MG63 (cell line): ENCODE data around the gene ACTN4. TPM values are rescaled to one million over a fixed set of nuclear protein-coding genes. Genes with fewer than 3 reads are reported as not detected.
"Not testable (repeated sequence)": the region's sequence is repeated elsewhere in the genome, so short reads cannot be mapped to it uniquely, and the experiment has no call there.

Experiments
- DNase-seq: peaks from one replicate; pipeline ENCODE4 v3.0.0-alpha.2; 2020
- H3K27me3 ChIP-seq: fragments of 250-450 bp; sonication (Bioruptor Pico); 2 replicates; pipeline ENCODE4 v1.5.1; 2020; ENCODE audit warnings: mild to moderate bottlenecking, moderate library complexity
- H3K36me3 ChIP-seq: fragments of 250-450 bp; sonication (Bioruptor Pico); 2 replicates; pipeline ENCODE4 v1.5.1; 2020; ENCODE audit warnings: mild to moderate bottlenecking, moderate library complexity
- H3K4me3 ChIP-seq: fragments of 250-450 bp; sonication (Bioruptor Pico); 2 replicates; pipeline ENCODE4 v1.5.1; 2020; ENCODE audit warnings: mild to moderate bottlenecking, moderate library complexity
- H3K9me3 ChIP-seq: fragments of 250-450 bp; sonication (Bioruptor Pico); 2 replicates; pipeline ENCODE4 v1.5.1; 2020; ENCODE audit warnings: mild to moderate bottlenecking, moderate library complexity
- total RNA-seq: library from RNA; depleted of rRNA; stranded (reverse); fragments of >200 nt; shearing (Covaris generic); gene quantifications from 2 replicates; pipeline ENCODE4 v1.2.3, GENCODE V29; 2014; ENCODE audit warnings: low replicate concordance; rRNA removed

Gene ACTN4
- total RNA-seq, result 476 and 621 TPM in 2 replicates

GRCh38 chr19:38647368-38647965 is at the start of gene ACTN4:
ACTN4 (plus strand) TSS chr19:38647649; CDS start chr19:38647746, 97 bp downstream.
- no peaks in the 10 kb centered on the region for H3K9me3 ChIP-seq
- H3K27me3 ChIP-seq, result no peaks in the 10 kb centered on the region
- peaks cover 40% of the 10 kb centered on the region for H3K36me3 ChIP-seq
- H3K4me3 ChIP-seq, result peak within 1 kb of the TSS; percentile 99
- peak; percentile 99 for DNase-seq

DNA sequence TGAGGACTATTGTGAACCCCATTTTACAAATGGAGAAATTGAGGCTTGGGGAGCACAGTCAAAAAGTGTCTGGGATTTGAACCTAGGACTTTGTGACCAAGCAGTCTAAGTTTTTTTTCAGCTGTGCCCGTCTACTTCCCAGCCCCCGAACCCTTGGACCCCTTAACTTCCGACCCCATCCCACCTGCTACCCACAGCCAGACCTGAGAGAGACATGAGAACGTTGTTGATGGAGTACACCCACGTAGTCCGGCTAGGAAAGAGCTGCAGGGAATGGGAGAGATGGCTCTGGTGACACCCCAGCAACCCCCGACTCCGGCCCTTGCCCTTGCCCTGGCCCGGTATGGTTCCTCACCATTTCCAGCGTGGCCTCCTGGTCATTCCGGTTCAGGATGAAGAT is 47.7 kb upstream of the ACTN4 start:
- DNase-seq, result no peak
- Histone ChIP-seq H3K9me3 (no peaks in the 10 kb centered on the region), H3K4me3 (no peak overlapping the region), H3K27me3 (no peaks in the 10 kb centered on the region), H3K36me3 (no peaks in the 10 kb centered on the region)

DNA sequence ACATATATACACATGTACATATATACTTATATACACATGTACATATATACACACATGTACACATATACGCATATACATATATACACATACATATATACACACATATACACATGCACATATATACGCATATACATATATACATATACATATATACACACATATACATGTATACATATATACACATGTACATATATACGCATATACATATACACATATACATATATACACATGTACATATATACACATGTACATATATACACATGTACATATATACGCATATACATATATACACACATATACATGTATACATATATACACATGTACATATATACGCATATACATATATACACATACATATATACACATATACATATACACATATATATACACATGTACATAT is 44.6 kb upstream of the ACTN4 start:
- H3K27me3 ChIP-seq, H3K4me3 ChIP-seq, DNase-seq, H3K9me3 ChIP-seq, H3K36me3 ChIP-seq: not testable (repeated sequence)

DNA sequence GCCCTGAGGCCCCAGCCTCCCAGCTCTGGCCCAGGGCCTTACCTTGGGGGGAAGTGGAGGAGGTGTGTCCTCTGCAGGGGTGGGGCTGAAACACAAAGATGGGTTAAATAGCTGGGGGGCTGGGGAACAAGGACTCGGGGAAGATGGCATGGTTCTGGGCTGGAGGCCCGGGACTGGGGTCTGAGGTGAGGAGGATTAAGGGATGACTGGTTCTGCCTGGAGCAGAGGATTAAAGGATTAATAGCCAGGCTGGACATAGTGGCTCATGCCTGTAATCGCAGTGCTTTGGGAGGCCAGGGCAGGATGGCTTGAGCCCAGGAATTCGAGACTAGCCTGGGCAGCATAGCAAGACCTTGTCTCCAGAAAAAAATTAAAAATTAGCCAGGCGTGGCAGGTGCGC is 41.3 kb upstream of the ACTN4 start:
- H3K9me3 ChIP-seq, result no peaks in the 10 kb centered on the region
- no peak for DNase-seq
- H3K27me3 ChIP-seq, result no peaks in the 10 kb centered on the region
- H3K36me3 ChIP-seq, result no peaks in the 10 kb centered on the region
- no peak overlapping the region for H3K4me3 ChIP-seq

DNA sequence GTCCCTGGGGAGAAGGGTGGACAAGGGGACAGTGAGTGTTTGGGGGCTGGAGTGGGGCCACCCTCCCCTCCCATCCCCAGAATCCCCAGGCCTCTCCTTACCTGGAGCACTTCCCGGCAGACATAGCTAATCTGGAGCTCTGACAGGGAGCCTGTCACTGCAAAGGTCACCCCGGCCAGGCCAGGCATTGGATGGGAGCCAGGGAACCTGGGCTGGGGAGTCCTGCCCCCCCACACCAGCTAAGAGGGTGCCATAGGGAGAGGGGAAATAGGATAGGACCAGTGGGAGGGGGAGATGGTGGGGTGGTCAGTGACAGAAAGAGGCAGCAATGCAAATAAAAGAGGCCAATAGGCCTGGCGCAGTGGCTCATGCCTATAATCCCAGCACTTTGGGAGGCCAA is 33.2 kb upstream of the ACTN4 start:
- DNase-seq, result no peak
- H3K27me3 ChIP-seq, result no peaks in the 10 kb centered on the region
- H3K4me3 ChIP-seq, result no peak overlapping the region
- no peaks in the 10 kb centered on the region; the same call in 1 of the 2 replicates for H3K36me3 ChIP-seq
- H3K9me3 ChIP-seq, result no peaks in the 10 kb centered on the region

DNA sequence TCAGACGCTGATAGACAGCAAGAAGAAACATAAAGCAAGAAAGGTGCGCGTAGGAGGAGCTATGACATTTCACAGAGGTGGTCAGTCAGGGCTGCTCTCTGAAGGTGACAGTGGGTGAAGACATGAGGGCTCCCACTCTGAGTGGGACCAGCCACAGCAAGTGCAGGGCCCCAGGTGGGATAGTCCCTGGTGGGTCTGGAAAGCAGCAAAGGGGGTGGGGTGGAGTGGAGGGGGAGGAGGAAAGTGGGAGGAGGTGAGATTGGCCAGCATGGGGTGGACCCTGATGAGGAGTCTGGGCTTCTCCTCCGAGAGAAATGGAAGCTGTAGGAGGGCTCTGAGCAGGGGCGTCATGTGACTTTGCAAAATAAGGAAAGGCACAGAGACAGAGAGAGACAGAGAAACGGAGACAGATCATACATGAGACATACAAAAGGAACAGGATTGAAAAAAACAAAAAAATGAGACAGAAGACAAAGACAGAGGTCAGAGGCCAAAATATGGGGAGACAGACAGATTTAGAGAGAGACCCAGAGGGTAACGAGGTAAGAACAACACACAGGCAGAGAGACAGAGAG is 32.4 kb upstream of the ACTN4 start:
- DNase-seq, result no peak
- Histone ChIP-seq H3K36me3 (peaks cover 4% of the 10 kb centered on the region), H3K27me3 (no peaks in the 10 kb centered on the region), H3K9me3 (no peaks in the 10 kb centered on the region), H3K4me3 (no peak overlapping the region)

GRCh38 chr19:38616265-38616664 is 31.2 kb upstream of the ACTN4 start:
- DNase-seq, result no peak
- Histone ChIP-seq H3K36me3 (peaks cover 16% of the 10 kb centered on the region), H3K27me3 (no peaks in the 10 kb centered on the region)

DNA sequence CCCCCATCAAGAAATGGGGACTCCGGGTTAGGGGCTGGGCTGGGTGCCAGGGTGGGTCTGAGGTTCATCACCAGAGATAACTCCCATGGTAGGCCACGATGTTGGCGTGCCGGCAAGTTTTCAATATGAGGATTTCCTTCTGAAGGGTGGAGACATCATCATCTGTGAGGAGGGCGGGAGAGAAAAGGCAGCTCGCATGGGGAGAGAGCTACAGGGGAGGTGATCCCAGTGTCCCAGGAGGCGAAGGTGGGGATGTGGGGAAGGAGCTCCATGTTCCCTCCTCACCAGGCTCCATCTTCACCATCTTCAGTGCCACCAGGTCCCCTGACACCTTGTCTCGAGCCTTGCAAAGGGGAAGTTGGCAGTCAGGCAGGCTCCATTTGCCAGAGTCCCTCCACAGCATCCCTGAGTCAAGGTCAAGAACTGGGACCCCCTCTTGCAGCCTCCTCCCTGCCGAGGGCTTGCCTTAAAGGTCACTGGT is 30.1 kb upstream of the ACTN4 start:
- H3K9me3 ChIP-seq, result no peaks in the 10 kb centered on the region
- H3K4me3 ChIP-seq, result no peak overlapping the region
- peaks cover 24% of the 10 kb centered on the region for H3K36me3 ChIP-seq
- no peaks in the 10 kb centered on the region for H3K27me3 ChIP-seq
- DNase-seq, result no peak

More at GRCh38 chr19:38616265-38616664, 31.2 kb upstream of the ACTN4 start:
- Histone ChIP-seq H3K4me3 (no peak overlapping the region), H3K9me3 (no peaks in the 10 kb centered on the region)

GRCh38 chr19:38617764-38618589 is 29.5 kb upstream of the ACTN4 start, which contains the start of gene MAP4K1:
MAP4K1 (minus strand) TSS chr19:38617953; CDS start chr19:38617895, 58 bp downstream.
- Histone ChIP-seq H3K36me3 (peaks cover 31% of the 10 kb centered on the region), H3K9me3 (no peaks in the 10 kb centered on the region), H3K27me3 (no peaks in the 10 kb centered on the region), H3K4me3 (peak within 1 kb of the TSS; percentile 87)
- DNase-seq, result no peak

DNA sequence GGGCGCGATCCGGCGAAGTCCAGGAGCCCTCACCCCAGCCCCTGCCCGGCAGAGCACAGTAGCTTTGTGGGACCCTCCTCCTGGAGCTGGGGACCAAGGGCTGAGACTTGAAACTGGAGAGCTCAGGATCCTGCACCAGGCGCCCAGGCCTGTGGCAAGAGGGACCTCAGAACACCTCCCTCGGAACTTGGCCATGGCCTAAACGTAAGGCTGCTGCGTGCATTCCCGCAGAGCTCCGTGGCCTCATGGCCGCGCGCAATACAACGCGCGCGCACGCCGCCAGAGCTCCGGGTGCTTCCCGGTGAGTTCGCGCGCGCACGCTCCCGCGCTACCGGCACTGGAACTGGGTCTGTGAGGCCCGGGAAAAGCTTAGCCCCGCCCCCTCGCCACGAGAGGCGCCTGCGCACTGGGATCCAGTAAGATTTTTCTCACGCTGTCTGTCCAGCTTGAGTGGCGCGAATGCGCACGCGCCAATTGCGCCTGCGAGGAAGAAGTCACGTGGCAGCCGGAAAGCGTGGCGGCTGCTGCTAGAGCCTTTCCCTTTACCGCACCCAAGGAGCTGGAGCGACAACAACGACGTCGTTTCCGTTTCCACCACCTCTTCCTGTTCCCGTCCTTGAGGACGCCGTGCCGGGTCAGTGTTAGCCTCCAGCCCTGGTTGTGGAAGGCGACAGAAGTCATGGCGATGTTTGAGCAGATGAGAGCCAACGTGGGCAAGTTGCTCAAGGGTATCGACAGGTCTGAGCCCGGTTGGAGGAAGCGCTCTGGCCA is 28.7 kb upstream of the ACTN4 start, which contains the start of gene EIF3K:
EIF3K (plus strand) TSS at position 599 of the 771 bp plus-strand sequence; CDS start at position 680, 81 bp downstream.
- no peaks in the 10 kb centered on the region for H3K27me3 ChIP-seq
- peak within 1 kb of the TSS; percentile 87 for H3K4me3 ChIP-seq
- no peaks in the 10 kb centered on the region for H3K9me3 ChIP-seq
- peaks cover 37% of the 10 kb centered on the region for H3K36me3 ChIP-seq
- DNase-seq, result peak; percentile 99

- H3K27me3 ChIP-seq, result no peaks in the 10 kb centered on the region
- peak overlapping the region; percentile 87 for H3K4me3 ChIP-seq
- no peaks in the 10 kb centered on the region for H3K9me3 ChIP-seq
- no peak for DNase-seq
- peaks cover 45% of the 10 kb centered on the region for H3K36me3 ChIP-seq
Measured at GRCh38 chr19:38619361-38620174, 27.9 kb upstream of the ACTN4 start.

DNA sequence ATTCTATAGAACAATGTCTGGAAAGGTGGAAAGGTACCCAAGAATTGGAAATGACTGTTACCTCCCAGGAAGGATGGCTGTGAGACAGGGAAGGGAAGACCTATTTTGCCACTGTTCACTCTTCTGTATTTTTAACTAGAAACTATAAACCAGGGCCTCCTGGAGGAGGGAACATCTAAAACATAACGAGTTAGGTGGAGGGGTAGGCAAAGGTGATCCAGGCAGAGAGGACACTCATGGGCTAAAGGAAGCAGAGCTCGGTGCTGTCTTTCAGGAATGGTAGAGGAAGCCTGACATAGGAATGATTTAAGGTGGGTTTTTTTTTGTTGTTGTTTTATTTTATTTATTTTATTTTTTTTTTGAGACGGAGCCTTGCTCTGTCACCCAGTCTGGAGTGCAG is 22.6 kb upstream of the ACTN4 start:
- H3K27me3 ChIP-seq, result no peaks in the 10 kb centered on the region
- peaks cover 89% of the 10 kb centered on the region for H3K36me3 ChIP-seq
- H3K4me3 ChIP-seq, result no peak overlapping the region
- no peaks in the 10 kb centered on the region for H3K9me3 ChIP-seq
- DNase-seq, result no peak

GRCh38 chr19:38626401-38626800 is 21.0 kb upstream of the ACTN4 start:
- DNase-seq, result no peak
- Histone ChIP-seq H3K36me3 (peaks cover 85% of the 10 kb centered on the region), H3K27me3 (no peaks in the 10 kb centered on the region), H3K4me3 (no peak overlapping the region), H3K9me3 (no peaks in the 10 kb centered on the region)

DNA sequence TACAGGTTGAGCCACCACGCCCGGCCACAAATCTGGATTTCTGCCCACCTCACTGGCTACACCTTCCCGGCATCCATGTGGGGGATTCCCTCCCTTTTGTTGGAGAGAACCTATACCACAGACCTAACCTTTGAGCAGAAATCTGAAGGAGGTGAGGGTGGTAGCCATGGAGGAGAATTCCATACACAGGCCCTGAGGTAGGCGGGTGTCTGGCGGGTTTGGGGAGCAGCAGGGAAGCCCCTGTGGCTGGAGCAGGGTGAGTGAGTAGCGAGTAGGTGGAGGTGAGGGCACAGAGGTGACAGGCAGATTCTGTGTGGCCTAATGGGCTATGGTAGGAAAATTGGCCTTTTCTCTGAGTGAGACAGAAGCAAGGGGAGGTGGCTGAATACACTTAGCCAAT is 17.9 kb upstream of the ACTN4 start:
- no peak for DNase-seq

GRCh38 chr19:38631301-38631700 is 16.1 kb upstream of the ACTN4 start:
- H3K27me3 ChIP-seq, H3K9me3 ChIP-seq, H3K4me3 ChIP-seq, DNase-seq: not testable (repeated sequence)
- peaks cover 84% of the 10 kb centered on the region for H3K36me3 ChIP-seq

More for the DNA sequence above, 17.9 kb upstream of the ACTN4 start:
- Histone ChIP-seq H3K36me3 (peaks cover 83% of the 10 kb centered on the region), H3K9me3 (no peaks in the 10 kb centered on the region), H3K27me3 (no peaks in the 10 kb centered on the region), H3K4me3 (no peak overlapping the region)
